8988T (cell line): ENCODE measurements around the gene RASSF3.
"Not testable (repeated sequence)": the region's sequence is repeated elsewhere in the genome, so short reads cannot be mapped to it uniquely, and the experiment has no call there.

Experiments
- DNase-seq: peaks from one replicate; pipeline ENCODE4 v3.0.0; 2011

The RASSF3 gene

GRCh38 chr12:64672925-64673409 lies 62.7 kb downstream of the RASSF3 start:
- no peak for DNase-seq

DNA sequence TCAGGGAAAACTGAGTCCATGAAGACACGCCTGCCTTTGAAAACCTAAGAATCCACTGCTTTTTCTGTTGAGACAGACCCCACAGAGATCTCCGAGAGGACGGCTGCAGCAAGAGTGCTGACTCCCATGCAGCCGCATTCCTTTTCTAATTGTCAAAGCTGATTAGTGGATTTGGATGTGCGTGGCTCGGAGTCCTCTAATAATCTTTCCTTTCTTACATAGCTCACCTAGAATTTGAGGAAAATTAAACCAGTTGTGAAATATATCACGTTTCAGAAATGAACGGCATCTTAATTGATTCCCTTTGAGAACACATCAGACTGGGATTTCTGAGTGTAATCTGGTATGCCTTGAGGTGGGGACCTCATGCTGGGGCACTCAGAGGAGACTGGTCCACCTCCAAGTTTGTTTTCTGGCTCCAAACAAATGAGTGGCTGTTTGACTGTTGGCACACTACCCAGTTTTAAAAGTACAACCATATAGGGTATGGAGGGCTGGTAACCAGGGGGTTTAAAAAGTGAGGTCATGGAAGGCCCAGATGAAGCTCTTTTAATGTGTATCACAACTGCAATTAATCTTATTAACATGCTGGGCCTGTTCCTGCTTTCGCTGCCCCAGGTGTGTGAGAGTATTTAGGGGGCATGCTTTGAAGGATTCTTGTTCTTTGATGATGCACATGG lies 63.3 kb downstream of the RASSF3 start:
- DNase-seq: no peak

DNA sequence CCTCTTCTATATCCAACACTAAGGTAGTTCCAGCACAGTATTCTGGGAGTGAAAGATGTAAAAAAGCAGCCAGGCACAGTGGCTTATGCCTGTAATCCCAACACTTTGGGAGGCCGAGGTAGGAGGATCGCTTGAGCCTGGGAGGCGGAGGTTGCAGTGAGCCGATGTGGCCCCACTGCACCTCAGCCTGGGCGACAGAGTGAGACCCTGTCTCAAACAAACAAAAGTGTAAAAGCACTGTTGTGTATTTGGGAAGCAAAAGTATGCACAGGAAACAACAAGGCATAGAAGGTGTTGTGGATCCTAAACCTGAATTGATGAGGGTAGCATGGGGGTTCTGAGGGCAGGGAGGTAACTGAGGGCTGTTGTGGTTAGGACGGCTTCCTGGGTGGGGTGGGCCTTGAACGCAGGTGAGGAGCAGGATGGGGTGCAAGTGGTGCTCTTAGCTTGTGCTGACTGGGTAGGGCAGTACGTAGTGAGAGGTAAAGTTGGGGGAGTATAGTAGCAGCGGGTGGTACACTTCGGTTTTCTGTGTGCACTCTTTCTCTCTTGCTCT lies 64.2 kb downstream of the RASSF3 start:
- DNase-seq: no peak

DNA sequence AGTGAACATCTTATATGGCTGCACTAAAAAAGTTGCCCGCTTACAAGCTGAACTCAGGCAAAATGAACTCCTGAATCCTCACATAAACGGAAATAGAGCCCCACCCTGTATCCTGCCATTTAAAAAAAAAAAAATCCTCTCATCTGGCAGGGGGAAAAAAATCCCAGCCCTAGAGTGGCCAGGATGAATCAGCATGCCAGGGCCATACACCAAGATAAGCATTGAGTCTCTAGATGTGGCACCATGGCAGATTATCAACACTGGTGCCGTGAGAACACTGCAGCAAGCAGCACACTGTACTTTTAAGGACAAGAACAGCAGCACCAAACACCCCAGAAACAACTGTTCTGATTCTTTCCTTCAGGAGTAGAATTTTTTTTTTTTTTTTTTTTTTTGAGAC lies 65.5 kb downstream of the RASSF3 start:
- no peak for DNase-seq

DNA sequence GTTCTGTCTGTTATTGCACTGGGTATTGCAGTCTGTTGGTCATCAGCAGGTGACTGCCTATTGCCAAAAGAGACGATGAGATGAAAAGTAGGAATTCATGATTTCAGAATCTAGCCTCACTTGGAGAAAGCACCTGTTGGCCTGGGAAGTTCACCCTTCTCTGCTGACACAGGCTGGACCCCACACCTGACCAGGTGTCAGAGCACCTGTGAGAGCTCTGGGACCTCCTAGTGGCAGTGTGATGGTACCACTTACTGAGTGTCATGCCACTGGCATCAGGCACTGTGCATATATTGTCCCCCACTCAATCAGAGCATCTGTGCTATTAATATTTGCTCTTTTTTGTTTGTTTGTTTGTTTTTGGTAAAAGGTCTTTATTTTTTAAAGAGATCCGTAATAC lies 68.0 kb downstream of the RASSF3 start:
- no peak for DNase-seq

DNA sequence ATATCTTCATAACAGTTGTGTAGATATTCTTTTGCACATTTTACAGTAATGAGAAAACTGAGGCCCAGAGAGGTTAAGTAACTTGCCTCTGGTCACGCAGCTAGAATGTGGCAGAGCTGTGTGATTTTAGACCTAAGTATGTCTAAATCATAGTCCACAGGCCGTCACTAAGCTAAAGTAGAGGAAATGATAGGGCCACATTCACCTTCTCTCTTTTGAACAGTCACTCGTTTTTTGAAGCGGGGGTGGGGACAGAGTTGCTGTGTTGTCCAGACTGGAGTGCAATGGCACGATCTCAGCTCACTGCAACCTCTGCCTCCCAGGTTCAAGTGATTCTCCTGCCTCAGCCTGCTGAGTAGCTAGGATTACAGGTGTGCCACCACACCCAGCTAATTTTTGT lies 68.5 kb downstream of the RASSF3 start:
- no peak for DNase-seq

- no peak for DNase-seq
These were observed 69.2 kb downstream of the RASSF3 start for GRCh38 chr12:64679487-64680001.

GRCh38 chr12:64680235-64680634 lies 69.9 kb downstream of the RASSF3 start:
- no peak for DNase-seq

DNA sequence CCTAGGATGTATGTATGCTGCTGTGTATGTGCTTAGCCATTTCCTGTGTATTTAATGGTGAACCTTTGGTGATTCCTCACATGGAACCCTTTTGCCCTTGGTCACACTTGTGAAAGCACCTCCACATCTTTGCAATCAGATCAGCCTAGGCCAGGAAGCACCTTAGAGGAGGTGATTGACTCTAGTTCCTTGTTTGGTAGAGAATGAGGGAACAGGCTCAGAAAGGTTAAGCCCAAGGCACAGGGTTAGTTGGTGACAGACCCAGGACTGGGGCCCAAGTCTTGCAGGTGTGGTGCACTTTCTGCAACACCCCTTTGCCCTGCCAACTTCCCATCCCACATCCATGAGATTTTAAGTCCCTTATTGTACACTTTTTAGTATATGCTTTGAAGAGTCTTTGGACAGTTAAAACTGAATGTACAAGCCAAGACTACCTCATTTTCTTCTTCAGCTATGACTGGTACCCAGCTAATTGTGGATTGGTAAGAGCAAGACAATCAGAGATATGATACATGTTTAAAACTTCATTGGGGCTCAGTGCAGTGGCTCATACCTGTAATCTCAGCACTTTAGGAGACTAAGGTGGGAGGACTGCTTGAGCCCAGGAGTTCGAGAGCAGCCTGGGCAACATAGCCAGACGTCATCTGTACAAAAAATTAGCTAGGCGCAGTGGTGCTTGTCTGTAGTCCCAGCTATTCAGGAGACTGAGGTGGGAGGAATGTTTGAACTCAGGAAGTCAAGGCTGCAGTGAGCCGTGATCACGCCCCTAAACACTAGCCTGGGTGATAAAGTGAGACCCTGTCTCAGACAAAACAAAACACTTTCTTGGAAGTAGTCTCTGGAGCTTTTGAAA lies 71.1 kb downstream of the RASSF3 start:
- no peak for DNase-seq

DNA sequence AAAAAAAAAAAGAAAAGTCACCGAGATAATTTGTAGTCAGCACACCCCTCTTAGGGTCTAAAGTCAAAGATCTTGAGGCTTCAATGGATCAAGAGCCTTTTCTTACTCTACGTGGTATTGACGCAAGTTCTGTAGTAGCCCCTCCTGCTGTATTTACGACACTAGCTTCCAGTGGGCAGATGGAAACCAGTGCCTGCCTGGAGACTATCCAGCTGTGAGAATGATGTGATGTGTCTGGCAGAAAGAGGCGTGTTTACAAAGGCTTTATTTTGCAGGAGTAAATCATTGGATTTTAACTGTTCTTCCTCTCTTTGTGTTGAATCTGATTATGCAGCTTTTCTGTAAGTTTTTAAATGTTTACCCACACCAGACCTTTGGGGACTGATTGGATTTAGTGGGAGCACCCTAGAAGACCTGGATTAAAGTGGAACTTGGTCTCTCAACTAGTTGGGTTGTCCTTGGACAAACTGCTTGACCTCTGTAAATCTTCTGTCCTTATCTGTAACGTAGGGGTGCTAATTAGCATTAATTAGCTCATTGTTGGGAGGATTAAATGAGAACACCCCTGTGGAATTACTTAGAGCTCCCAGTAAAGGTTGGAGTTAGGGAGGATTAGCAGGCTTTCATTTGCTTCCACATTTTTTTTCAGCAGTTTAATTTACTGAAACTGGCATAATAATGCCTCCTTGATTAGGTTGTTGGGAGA lies 72.4 kb downstream of the RASSF3 start:
- DNase-seq: no peak

DNA sequence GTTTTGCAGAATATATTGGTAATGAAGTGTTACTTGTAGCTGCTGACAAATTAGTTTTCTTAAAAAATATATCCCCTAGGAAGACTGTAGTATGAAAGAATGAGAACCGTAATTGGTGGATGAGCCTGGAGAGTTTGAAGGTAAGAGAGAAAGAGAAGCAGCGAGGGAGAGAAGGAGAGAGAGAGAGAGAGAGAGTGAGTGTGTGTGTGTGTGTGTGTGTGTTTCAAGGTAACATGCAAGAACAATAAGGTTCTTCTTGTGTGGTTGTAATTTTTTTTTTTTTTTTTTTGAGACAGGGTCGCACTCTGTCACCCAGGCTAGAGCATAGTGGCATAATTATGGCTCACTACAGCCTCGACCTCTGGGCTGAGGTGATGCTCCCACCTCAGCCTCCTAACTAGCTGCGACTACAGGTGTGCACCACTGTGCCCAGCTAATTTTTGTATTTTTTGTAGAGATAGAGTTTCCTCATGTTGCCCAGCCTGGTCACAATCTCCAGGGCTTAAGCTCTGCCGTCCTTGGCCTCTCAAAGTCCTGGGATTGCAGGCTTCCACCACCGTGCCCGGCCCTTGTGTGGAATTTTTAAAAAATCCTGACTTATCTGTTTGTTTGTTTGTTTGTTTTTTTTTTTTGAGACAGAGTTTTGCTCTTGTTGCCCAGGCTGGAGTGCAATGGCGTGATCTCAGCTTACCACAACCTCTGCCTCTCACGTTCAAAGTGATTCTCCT lies 73.7 kb downstream of the RASSF3 start:
- no peak for DNase-seq

DNA sequence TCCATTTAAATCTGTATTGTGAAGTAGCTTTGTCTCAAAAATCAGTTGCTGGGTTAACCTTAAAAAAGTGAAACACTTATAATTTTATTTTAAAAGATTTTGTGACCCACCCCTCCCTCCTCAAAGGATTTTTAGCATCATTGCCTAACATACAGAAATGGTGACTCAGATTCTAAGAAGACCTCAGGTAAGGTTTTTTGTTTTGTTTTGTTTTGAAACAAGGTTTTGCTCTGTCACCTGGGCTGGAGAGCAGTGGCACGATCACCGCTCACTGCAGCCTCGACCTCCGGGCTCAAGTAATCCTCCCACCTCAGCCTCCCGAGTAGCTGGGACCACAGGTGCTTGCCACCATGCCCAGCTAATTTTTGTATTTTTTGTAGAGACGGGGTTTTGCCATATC lies 74.8 kb downstream of the RASSF3 start:
- DNase-seq: no peak

DNA sequence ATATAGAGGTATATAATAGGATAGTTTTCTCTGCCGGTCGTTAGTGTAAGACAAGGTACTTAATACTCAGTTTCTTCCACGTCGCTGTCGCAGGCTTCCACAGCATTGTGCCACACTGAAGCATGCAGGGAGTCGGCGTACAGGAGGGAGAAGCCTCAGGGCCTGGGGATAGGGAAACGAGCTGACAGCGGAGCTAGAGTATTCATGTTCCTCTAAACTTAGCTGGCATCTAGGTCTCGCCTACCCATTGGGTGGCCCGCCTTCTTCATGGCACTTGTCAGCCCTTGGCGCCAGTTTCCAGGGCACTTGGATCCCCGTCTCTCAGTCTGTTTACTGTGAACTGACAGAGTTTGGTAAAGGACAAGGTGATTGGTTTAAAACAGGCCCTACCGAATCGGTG lies 75.3 kb downstream of the RASSF3 start:
- no peak for DNase-seq

DNA sequence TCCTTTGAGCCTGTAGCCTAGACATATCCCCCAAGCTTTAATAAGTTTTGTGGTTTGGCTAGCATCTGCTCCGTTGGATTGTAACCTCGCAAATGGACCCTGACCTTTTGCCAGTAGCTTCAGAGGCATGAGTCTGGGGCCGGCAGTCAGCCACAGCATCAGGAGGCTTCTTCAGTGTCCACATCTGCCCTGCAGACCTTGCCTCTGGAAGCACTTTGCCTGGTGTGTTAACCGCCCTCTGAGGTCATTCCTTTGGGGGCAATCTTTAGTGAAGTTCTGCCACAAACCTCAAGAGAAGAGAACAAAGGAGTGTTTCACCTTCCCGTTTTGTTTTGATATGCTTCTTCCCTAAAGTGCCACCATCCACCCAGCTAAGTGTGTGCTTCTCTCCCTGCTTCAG lies 77.5 kb downstream of the RASSF3 start:
- no peak for DNase-seq

- no peak for DNase-seq
These were observed 77.9 kb downstream of the RASSF3 start for GRCh38 chr12:64688219-64688618.

GRCh38 chr12:64688715-64689114 lies 78.4 kb downstream of the RASSF3 start:
- DNase-seq: no peak

DNA sequence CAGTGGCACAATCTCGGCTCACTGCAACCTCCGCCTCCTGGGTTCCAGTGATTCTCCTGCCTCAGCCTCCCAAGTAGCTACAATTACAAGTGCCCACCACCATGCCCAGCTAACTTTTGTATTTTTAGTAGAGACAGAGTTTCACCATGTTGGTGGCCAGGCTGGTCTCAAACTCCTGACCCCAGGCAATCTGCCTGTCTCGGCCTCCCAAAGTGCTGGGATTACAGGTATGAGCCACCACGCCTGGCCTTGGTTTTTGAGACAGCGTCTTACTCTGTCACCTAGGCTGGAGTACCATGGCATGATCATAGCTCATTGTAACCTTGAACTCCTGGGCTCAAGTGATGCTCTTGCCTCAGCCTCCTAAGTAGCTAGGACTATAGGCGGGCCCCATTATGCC lies 79.9 kb downstream of the RASSF3 start:
- not testable (repeated sequence) for DNase-seq

GRCh38 chr12:64691227-64691794 lies 81.0 kb downstream of the RASSF3 start:
- DNase-seq: no peak

- no peak for DNase-seq
These were observed 81.7 kb downstream of the RASSF3 start for GRCh38 chr12:64691795-64692583.

DNA sequence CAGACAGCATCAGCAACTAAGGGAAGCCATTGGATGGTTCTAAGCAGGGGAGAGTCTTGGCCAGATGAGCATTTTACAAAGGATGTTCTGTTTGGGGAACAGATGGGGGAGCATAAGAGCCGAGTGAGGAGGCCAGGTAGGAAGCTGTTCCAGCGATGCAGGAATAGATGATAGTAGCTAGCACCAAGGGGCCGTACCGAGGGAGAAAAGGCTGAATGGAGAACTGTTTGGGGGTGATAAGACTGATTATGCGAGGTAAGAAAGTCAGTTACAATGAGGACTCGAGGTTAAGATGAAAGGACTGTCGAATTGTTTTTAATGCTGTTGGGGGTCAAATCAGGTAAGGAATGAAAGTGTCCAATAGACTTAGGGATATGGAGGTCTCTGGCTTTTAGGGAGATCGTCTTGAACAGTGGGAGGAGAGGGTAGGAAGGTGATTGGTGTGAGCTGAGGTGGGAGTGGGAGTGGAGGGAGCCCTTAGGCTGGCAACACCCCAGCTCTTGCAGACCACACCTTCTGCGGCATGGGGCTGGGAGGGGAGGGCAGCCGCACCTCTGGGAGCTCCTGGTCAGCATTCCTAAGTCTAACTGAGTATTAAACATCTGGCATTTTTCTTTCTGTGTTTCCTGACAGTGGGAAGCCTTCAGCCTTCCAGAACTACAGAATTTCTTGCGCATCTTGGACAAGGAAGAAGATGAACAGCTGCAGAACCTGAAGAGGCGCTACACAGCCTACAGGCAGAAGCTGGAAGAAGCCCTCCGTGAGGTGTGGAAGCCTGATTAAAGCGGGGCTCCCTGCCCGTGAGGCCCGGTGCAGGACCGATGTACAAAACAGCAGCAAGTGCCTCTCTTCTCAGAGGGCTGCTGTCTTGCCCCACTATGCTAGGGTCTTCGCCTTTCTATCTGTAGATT lies 84.1 kb downstream of the RASSF3 start:
- DNase-seq: no peak
